IPS-18c (cell line): ENCODE results near the gene PREX1.

Experiments
- H3K4me3 ChIP-seq: 2 replicates; pipeline ENCODE4 v1.7.0; 2013; ENCODE audit warnings: low read depth, mild to moderate bottlenecking, low read length, moderate library complexity; ENCODE audit not compliant: insufficient read depth
- H3K9me3 ChIP-seq: one replicate; pipeline ENCODE4 v1.6.1; 2013; ENCODE audit warnings: mild to moderate bottlenecking, low read length, moderate library complexity; ENCODE audit not compliant: control insufficient read depth, insufficient read depth

Gene PREX1

DNA sequence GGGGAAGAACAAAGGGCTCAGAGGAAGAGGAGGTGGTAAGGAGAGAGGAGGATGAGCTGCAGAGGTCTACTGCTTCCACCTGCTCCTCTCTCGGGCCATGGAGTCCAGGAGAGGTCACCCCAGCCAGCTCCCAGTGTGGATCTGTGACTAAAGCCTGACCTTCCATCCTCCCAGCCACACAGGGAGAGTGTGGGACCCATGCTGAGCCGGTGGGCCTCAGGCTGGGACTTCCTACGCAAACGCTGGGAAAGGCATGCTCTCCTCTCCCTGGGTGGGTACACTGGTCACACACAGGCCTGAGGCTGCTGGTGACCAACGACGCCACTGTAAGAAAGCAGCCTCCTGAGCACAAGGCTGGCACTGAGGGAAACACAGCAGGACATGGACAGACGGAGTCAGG, 111.3 kb downstream of the PREX1 start:
- no peaks in the 10 kb centered on the region for H3K9me3 ChIP-seq
- H3K4me3 ChIP-seq: no peak overlapping the region

DNA sequence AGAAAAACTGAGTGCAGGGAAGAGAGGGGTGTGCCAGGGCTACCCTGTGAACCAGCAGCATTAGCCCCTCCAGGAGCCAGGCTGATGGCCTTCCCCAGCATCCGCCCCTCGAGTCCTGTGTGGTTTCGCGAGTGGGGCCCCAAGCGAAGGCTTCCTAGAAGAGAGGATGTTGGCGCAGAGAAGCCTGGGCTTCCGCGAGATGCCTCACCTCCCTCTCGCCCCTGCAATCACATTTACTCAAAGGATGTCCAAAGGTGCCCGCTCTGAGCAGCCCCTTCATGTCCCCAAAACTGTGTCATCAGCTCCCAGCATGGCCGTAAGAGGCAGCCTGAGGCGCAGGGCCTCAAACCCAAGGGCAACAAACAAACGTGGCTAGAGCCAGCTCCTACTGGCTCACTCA, 111.7 kb downstream of the PREX1 start:
- Histone ChIP-seq H3K4me3 (no peak overlapping the region), H3K9me3 (no peaks in the 10 kb centered on the region)

DNA sequence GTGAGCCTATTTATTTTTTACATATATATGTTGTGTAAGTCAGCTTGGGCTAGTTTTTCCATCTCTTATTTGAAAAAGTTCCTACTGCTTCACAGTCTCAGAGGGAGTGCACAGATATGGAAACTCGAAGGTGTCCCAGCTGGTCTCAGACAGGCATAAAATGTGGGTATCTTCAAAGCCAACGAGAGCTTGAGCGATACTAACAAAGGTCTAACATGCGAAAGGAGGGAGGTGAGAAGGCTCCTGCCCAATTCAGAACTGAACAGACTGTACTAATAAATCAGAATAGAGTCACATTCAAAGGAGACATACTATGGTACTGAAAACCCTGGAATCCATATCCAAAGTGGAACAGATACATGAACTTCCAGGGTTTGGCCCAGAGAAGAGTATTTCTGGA, 113.0 kb downstream of the PREX1 start:
- Histone ChIP-seq H3K4me3 (no peak overlapping the region), H3K9me3 (no peaks in the 10 kb centered on the region)

DNA sequence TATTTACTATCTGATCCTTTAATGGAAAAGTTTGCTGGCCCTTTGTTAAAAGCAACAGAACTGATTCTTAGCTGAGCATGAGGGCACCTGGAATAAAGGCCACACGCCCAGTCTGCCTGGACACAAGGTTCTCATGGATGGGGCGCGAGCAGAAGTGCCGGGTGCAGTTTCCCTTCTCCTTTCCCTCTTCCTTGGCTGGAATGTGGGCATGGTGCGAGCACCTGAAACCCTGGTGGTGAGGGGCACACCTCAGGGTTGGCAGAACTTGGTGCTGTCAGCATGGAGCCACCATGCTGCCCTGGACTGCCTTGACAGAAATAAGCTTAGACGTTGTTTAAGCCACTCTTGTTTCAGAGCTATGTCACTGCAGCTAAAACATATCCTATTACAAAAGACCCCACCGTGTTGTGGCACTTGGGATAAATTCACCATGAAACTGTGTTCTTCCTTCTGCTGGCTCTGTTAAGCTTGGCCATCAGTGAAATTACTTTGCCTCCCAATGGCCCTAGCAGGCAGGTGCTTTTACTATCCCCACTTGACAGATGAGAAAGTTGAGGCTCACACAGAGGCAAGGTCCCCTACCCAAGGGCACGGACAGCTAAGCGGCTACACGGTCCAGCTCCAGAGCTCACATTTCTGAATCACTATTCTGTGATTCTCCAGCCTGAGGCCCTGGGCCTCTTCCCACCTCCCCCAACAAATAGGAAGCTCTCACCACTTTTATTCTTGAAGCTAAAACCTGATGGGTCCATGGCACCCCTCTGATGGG, 115.9 kb downstream of the PREX1 start:
- no peak overlapping the region for H3K4me3 ChIP-seq
- H3K9me3 ChIP-seq: no peaks in the 10 kb centered on the region

DNA sequence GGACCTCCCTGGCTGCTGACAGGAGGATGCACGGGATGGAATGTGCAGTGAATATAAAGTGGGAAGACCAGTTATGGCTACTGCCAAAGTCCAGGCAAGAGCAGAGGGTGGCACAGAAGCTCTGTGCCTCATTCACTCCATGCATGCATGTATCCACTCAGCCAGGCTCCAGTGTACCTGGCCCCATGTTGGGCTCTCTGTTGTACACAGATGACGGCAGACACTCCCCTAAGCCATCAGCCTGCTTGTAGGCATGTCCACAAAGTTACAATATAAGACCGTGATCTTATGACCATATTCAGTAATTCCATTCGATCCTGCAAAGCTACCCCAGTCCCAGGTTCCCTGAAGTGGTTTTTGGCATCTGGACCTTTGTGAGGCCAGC, 116.8 kb downstream of the PREX1 start:
- no peaks in the 10 kb centered on the region for H3K9me3 ChIP-seq
- no peak overlapping the region for H3K4me3 ChIP-seq

DNA sequence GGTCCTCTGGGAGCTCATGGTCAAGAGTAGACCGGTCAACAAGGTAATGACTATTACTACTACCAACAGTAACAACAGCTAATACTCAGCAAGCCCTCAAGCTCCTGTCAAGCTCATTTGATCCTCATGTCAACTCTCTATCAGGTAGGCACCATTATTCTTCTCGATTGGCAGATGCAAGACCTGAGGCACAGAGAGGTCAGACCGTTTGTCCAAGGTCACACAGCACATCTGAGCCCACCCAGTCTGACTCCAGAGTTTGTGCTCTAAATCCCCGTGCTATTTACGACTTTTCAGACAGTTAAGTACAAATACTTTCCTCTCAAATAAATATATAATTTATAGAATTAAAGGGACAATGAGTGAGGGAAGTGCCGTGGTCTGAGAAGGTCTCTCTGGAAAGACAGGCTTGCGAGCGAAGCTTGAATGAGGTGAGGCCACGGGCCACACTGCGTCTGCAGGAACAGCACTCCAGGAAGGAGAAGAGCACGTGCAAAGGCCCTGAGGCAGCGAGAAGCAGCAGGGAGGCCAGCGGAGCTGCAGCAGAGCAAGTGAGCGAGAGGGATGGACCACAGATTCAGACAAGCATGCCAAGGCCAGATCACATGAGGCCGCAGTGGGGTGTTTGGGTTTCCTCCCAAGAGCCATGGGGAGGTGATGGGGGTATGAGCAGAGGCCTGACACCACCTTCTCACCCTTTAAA, 117.3 kb downstream of the PREX1 start:
- Histone ChIP-seq H3K9me3 (no peaks in the 10 kb centered on the region), H3K4me3 (no peak overlapping the region)

DNA sequence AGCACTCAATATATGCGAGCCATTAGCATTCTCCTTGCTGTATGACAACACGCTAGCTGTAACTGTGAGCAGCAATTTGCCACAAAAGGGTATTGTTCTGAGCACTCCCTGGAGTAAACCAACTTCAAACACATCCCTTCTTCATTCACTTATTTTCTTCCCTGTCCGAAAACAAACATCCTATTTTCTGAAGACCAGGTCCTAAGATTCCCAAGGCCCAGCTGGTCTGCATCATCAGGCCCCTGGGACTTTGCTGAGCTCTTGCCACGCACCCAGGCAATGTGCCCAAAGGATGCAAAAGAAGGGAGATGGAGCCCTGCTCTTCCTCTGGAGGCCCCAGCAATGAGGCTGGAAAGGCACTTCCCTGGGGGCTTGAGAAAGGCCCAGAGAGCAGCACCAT, 118.1 kb downstream of the PREX1 start:
- no peaks in the 10 kb centered on the region for H3K9me3 ChIP-seq
- H3K4me3 ChIP-seq: no peak overlapping the region

DNA sequence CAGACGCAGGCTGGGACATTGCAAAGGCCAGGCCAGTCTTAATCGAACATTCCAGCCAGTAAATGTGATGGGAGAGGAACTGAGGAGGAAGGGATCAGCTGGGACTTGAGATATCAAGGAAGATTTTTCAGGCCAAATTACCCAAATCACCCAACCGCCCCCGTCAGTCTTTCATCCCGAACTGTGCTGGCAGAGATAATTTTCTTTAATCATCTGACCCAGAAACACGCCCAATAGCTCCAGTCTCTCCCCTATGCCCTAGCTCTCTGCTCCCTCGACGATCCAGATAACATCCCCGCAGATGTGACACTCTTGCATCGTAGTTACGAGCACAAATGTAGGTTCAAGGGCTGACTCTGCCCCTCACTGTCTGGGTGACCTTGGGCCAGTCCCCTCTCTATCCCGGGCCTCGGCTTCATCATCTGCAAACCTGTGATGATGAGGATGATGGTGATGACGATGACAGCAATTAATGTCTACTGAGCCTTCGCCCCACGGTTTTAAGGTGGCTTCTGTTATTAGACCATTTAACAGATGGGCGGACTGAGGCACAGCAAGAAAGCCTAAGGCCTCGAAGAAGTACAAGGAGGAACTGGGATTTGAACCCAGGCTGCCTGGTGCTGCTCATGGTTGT, 118.6 kb downstream of the PREX1 start:
- H3K9me3 ChIP-seq: peaks cover 2% of the 10 kb centered on the region
- H3K4me3 ChIP-seq: no peak overlapping the region

DNA sequence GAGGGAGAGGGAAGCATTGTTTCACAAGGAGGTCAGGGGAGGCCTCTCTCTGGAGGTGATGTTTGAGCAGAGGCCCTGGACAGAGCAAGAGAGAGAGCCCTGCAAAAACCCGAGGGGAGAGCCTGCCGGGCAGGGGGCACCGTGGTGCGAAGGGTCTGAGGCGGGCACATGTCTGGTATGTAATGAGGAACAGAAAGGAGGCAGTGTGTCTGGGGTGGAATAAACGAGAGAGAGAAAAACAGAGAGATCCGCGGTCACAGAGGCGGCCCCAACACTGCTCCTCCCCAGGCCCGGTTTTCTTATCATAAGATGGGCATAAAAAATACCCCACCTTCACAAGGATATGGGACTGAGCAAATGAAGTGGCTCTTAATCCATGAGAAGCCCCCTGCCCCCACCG, 119.2 kb downstream of the PREX1 start:
- H3K9me3 ChIP-seq: peaks cover 2% of the 10 kb centered on the region
- H3K4me3 ChIP-seq: no peak overlapping the region

DNA sequence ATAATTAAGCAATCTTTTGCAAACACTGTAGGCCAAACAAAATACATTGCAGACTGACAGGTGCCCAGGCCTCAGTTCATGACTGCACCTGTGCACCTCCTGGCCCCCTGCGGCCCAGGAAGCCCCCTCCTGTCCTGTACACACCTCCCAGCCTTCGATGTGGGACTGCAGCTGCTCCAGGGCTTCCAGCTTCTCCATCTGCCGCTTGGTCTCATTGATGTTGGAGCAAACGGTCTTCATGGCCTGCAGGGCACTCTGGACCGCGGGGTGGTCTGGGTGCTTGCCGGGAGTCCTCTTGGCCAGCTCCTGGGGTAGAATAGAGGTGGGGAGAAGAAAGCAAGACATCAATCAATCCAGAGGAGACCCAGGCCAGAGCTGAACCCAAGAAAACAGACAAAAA, 119.7 kb downstream of the PREX1 start:
- H3K4me3 ChIP-seq: no peak overlapping the region
- peaks cover 4% of the 10 kb centered on the region for H3K9me3 ChIP-seq

DNA sequence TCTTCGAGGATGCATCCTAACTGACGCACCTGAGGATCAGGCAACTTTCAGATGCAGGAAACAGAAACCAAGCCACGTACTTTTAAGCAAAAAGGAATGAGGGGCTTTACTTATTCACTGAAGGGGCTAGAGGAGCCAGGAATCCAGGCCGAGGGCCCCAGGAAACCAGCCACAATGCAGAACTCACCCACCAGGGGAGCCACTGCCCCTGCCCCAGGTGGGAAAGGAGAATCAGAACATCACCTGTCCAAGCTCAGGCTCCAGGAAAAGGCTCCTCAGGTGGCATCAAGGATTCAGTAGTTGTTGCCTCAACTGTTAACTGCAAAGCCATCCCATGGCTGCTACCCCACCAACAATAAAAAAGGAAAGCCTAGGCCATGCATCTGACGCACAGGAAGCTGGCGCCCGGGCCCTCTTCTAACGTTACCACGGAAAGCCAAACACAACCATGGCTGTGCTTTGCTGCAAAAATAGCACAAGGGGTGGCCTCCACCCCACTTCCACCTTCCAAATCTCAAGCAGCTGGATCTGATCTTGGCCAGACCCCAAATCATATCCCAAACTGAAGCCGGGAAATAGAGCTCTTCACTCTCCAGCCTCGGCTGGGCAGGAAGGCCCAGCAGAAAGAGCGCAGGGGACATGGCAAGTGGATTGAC, 121.0 kb downstream of the PREX1 start:
- H3K4me3 ChIP-seq: no peak overlapping the region

DNA sequence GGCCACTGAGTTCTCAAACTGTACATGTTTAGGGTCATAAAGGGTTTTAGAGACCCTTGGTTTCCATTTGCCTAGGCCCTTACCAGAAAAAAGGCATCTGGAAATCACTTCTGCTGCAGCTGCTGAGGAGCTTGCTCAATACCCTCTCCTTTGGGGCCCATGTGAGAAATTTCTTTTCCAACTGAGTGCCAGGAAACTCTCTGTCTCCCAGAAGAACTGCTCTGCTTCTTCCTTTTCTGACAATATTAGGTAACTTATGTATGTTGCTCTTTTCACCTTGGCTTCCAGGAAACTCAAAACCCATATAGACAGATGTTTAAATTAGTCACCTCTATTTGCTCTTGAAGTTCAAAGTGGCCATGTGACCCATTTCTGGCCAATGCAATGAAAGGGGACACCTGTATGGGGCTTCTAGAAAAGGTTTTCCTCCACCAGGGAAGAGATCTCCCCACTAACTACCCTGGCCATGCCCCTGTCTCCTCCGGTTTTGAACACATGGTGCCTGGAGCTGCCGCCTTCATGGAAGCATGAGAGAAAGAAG, 121.6 kb downstream of the PREX1 start:
- H3K9me3 ChIP-seq: peaks cover 4% of the 10 kb centered on the region
- no peak overlapping the region for H3K4me3 ChIP-seq

More for the DNA sequence above, 121.0 kb downstream of the PREX1 start:
- H3K9me3 ChIP-seq: peaks cover 4% of the 10 kb centered on the region

DNA sequence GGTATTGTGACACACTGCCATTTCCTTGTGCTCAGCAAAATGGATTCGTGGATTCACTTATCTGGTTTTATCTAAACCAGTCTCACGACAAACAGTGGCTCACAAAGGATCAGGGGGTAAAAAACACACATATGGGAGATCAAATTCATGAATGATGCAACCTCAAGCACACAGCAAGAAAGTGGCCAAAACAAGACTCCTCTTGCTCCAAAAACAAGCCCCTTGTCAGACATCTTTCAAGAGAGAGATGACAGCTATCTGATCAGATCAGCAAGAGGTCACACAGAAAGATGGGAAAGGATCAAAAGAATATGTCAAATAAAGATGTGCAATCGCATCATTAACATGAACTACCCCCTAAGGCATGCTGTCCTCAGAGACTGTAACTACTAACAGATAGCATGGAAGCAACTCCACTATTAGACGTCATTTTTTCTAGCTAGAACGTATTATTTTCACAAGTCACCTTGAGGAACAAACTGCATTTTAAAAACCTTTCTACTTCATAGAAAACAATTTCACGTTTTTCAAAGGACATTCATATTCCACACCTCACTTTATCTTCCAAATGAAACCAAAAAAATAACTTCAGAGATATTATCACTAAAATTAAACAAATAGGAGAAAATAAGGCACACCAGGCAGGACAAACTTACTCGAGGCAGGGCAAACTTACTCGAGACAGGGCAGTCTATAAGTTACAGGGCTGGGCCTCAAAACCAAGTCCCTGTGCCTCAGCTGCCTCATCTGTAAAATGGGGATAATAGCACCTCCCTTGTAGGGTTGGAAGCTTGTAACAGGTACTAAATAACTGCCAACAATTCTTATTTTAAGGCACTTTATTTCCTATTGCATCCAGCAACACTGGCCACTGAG, 122.3 kb downstream of the PREX1 start:
- peaks cover 4% of the 10 kb centered on the region for H3K9me3 ChIP-seq
- H3K4me3 ChIP-seq: no peak overlapping the region

DNA sequence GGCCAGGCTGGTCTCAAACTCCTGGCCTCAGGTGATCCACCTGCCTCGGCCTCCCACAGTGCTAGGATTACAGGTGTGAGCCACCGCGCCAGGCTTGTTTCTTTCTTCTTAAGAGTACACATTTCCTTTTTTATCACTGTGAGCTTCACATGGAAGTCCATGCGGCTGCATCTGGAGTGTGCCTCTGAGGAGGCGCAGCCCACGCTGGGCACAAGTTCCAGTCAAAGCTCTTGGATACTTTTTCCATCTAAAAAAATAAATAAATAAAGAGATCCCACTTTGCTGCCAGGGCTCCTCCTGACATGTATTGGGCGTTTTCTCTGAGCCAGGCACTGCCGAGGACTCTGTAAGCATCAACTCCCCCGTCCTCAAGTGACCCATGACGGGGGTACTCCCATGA, 123.0 kb downstream of the PREX1 start:
- no peak overlapping the region for H3K4me3 ChIP-seq
- H3K9me3 ChIP-seq: peaks cover 4% of the 10 kb centered on the region

DNA sequence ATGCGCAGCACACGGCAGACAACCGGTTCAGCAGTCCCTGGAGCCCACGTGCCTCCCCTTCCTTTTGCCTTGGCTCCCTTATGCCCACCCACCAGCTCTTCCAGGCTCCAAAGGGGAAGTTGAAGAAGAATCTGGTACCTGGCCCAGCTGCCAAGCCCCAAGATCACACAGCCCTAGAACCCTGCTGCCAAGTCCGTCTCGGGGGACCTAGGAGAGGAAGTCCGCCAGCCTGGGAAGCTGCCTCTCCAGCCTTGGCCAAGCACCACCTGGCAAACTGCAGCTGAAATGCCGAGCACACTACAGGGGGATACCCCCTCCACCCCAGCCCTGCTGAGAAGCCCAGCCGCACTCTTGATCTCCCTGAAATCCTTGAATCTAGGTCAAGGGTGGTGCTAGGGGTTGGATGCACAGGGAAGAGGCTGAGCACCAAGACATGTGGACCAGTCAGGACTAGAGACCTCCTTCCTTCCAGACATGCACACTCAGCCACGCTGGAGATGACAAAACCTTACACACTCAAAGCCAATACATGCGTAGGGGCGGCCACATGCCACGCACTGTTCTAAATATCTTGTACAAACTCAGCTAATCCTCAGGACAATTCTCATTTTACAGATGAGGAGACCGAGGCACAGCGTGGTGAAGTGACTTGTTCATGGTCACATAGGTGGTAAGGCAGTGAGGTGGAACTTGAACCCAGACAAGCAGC, 124.1 kb downstream of the PREX1 start:
- peaks cover 4% of the 10 kb centered on the region for H3K9me3 ChIP-seq
- H3K4me3 ChIP-seq: no peak overlapping the region

DNA sequence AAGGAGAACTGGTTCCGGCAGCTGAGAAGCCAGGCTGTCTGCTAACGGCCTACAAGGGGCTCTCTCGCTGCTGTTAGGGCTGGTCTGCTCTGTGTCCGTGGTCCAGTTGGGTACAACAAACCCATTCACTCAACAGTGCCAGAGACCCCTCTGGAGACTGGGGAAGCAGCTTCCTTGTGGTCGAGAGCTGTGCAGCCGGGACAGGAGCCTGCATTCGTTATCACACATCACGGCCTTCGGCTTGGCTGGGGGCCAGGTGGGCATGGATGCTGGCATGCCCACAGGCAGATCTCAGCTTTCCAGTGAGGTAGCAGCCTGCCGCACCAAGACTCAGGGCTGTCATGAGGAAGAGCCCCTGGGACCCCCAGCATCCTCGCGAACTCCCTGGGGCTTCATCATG, 124.7 kb downstream of the PREX1 start:
- no peak overlapping the region for H3K4me3 ChIP-seq

More for the DNA sequence above, 124.7 kb downstream of the PREX1 start:
- peaks cover 4% of the 10 kb centered on the region for H3K9me3 ChIP-seq
